ENCODE measurements around the gene MAP1LC3B2.

- TF ChIP-seq REST (IDR thresholded peaks at IDR 0.05; ENCODE audit: insufficient replicate concordance, low read depth) (no peak), CTCF (IDR thresholded peaks at IDR 0.05; ENCODE audit: insufficient read depth, low read length) (no peak)
Observed at GRCh38 chr12:116604178-116604895, 45.2 kb downstream of the MAP1LC3B2 start.
